Left lung (tissue), 10 donors: ENCODE data around the gene NASP. TPM values are rescaled to one million over a fixed set of nuclear protein-coding genes. Genes with fewer than 3 reads are reported as not detected.

Experiments used
- ATAC-seq: fragments of 200-7000 bp; cut with Tn5 transposase; one replicate; pipeline ENCODE4 v1.9.1; 2020; ENCODE audit warnings: moderate library complexity
- DNase-seq, 4 donors: peaks; one replicate each; pipeline ENCODE4 v3.0.0-alpha.2; 2013 to 2020
- H3K27ac ChIP-seq, 2 donors: fragments of 200-600 bp; sonication (generic) in 1 of 2; one replicate each; pipeline versions ENCODE4 v1.5.0 to v1.8.0; 2020 to 2021
- H3K27me3 ChIP-seq, 2 donors: fragments of 200-600 bp; sonication (generic) in 1 of 2; one replicate each; pipeline versions ENCODE4 v1.5.0 to v1.8.0; 2020 to 2021
- H3K36me3 ChIP-seq, 2 donors: fragments of 200-600 bp; sonication (generic) in 1 of 2; one replicate each; pipeline versions ENCODE4 v1.5.0 to v1.8.0; 2020 to 2021
- H3K4me1 ChIP-seq, 2 donors: fragments of 200-600 bp; one replicate each; pipeline ENCODE4 v1.8.0; 2021
- H3K4me3 ChIP-seq, 2 donors: fragments of 200-600 bp; sonication (generic) in 1 of 2; one replicate each; pipeline versions ENCODE4 v1.5.0 to v1.8.0; 2020 to 2021; ENCODE audit warnings: mild to moderate bottlenecking in 1 of 2
- H3K9me3 ChIP-seq, 2 donors: fragments of 200-600 bp; sonication (generic) in 1 of 2; one replicate each; pipeline versions ENCODE4 v1.5.0 to v1.8.0; 2020 to 2021
- intact Hi-C, 2 donors: fragments of 100-400 bp; cut with DNase I; formaldehyde crosslinking; loops; one replicate each; pipeline versions ENCODE4 v1.11.2 to v1.14.2; 2022
- polyA plus RNA-seq, 6 donors: library from polyadenylated mRNA; unstranded; fragments of 120-200 nt; gene quantifications; one replicate each; pipeline ENCODE4 v1.2.1, GENCODE V29; 2013; ENCODE audit not compliant: insufficient read length in 6 of 6
- total RNA-seq, 2 donors: library from RNA; stranded (reverse); fragmentation: NEBNext Ultra II Directional; extraction: Animal tissue kit (Norgen Biotek cat#: 25700); gene quantifications; one replicate each; pipeline ENCODE4 v1.2.1, GENCODE V29; 2021
- TF ChIP-seq, protein P1 (sequence below), 2 donors: fragments of 200-600 bp; sonication (generic) in 1 of 2; IDR thresholded peaks; one replicate each; pipeline versions ENCODE4 v1.5.0 to v1.8.0; 2021; ENCODE audit warnings: antibody characterized with exemption in 2 of 2
- donor health status: DM: no; HTN: yes; CAD: no.
- donor health status: DM: no; HTN: no; CAD: no.

The NASP gene
- total and polyA plus RNA-seq, 8 donors, result 57.6 to 407 (median 327) TPM

GRCh38 chr1:45573231-45573804, 10.5 kb upstream of the NASP start:
- TF ChIP-seq, protein P1, sequence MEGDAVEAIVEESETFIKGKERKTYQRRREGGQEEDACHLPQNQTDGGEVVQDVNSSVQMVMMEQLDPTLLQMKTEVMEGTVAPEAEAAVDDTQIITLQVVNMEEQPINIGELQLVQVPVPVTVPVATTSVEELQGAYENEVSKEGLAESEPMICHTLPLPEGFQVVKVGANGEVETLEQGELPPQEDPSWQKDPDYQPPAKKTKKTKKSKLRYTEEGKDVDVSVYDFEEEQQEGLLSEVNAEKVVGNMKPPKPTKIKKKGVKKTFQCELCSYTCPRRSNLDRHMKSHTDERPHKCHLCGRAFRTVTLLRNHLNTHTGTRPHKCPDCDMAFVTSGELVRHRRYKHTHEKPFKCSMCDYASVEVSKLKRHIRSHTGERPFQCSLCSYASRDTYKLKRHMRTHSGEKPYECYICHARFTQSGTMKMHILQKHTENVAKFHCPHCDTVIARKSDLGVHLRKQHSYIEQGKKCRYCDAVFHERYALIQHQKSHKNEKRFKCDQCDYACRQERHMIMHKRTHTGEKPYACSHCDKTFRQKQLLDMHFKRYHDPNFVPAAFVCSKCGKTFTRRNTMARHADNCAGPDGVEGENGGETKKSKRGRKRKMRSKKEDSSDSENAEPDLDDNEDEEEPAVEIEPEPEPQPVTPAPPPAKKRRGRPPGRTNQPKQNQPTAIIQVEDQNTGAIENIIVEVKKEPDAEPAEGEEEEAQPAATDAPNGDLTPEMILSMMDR (IDR thresholded peaks at IDR 0.05), result no peak
- DNase-seq (no peak), ATAC-seq (no peak)
- H3K4me1 ChIP-seq, result peaks cover 0 to 6% of the 10 kb centered on the region in 2 donors
- no peak overlapping the region for H3K27ac ChIP-seq
- no peaks in the 10 kb centered on the region for H3K27me3 ChIP-seq
- H3K9me3 ChIP-seq, result no peaks in the 10 kb centered on the region
- H3K36me3 ChIP-seq, result peaks cover 0 to 29% of the 10 kb centered on the region in 2 donors
- intact Hi-C loops, result loop anchor here in 1 of 2 donors (10.0 kb wide), 1 partner anchor 209 kb away; no protein-coding TSS in a partner anchor
- no peak overlapping the region for H3K4me3 ChIP-seq

DNA sequence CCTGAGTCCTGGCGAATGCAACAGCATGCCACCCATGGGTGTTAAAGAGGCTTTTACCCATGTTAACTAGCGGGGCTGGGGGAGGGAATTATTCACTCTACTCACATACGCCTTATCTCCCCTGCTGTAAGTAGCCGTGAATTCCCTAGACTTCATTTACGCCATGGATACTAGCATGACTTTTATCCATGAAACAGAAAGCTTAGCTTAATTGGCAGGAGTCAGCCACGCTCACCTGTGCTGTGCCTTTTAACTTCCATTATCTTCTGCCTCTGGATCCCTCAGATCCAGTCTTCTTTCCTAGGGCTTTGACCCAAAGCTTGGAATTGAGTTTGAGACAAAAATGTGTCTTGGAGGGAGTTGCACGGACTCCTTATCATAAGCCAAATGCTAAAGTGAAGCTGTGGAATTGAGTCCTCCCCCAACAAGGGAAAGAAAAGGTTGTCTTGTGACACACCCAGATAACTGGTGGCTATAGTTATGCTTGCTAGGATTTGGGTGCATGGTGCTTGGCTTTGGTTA, 9.7 kb upstream of the NASP start:
- H3K4me1 ChIP-seq, result peaks cover 0 to 6% of the 10 kb centered on the region in 2 donors
- no peak overlapping the region for H3K4me3 ChIP-seq
- no peak overlapping the region for H3K27ac ChIP-seq
- TF ChIP-seq, protein P1 (IDR thresholded peaks at IDR 0.05), result no peak
- ATAC-seq (no peak), DNase-seq (no peak)
- H3K27me3 ChIP-seq, result no peaks in the 10 kb centered on the region
- intact Hi-C loops, result loop anchor here in 1 of 2 donors (10.0 kb wide), 1 partner anchor 209 kb away; no protein-coding TSS in a partner anchor
- H3K36me3 ChIP-seq, result peaks cover 0 to 21% of the 10 kb centered on the region in 2 donors
- no peaks in the 10 kb centered on the region for H3K9me3 ChIP-seq

DNA sequence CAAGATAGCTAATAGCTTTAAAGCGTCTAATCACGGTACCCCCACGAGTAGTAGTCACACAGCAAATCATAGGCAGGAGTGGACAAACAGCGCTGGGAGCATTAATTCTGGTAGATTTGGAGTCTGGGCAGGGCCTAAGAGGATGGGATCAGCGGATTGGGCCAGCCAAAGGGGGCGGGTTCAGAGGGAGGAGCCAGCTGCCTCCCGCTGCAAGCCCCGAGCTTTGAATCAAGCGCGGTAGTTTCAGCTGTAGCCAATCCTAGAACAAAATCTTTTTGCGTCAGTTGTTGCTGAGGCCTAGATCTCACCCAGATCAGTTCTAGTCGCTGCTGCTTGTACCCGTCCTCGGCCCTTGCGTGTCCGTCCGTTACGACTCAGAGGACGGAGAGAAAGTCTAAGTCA, 576 bp upstream of the NASP start:
- H3K4me1 ChIP-seq, result peaks cover 9 to 39% of the 10 kb centered on the region in 2 donors
- H3K4me3 ChIP-seq, result peak overlapping the region; percentile 100
- peak; percentile 96 to 98 (median 97) for DNase-seq
- intact Hi-C loops, result no loop called here
- H3K27ac ChIP-seq, result peak overlapping the region; percentile 93
- H3K36me3 ChIP-seq, result no peaks in the 10 kb centered on the region
- ATAC-seq, result peak; percentile 88
- H3K9me3 ChIP-seq, result no peaks in the 10 kb centered on the region
- TF ChIP-seq, protein P1 (IDR thresholded peaks at IDR 0.05), result no peak
- no peaks in the 10 kb centered on the region for H3K27me3 ChIP-seq

DNA sequence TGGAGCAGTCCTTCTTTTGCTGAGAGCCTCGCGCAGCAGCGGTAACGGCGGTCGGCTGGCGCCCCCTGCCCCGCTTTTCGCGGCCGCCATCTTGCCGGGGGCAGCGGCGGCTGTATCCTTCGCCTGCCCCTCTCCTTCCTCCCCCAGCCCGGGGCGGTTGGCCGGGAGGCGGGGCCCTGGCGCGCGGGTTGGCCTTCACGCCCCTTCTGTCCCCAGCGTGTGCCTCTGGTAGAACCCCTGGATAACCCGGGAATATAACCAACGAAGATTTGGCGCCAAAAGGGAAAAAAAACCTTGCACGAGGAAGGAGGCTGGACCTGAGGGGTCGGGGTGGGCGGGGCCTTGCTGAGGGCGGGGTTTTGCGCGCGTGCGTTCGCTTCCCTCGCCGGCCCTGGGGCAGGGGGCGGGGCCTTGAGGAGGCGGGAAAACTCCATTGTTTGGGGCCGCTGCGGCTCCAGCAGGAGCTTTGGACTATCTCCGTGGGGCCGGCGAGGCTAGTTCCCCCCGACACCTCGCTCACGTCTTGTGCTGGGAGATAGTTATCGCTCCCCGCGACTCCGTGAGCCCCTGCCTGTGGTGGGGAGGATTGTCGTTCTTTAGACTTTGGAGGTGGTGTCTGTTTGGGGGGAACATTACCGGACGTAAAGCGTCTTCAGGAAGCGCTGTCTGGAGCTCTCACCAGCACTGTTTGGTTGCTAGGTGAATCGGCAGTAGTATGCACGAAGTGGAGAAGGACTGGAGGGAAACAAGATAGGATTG, 689 bp downstream of the NASP start:
- intact Hi-C loops, result no loop called here
- DNase-seq (peak; percentile 89 to 95 (median 92)), ATAC-seq (peak; percentile 86)
- Histone ChIP-seq H3K36me3 (no peaks in the 10 kb centered on the region), H3K4me3 (peak overlapping the region; percentile 100), H3K4me1 (peaks cover 9 to 39% of the 10 kb centered on the region in 2 donors), H3K27me3 (no peaks in the 10 kb centered on the region), H3K9me3 (no peaks in the 10 kb centered on the region), H3K27ac (peak overlapping the region; percentile 93)
- TF ChIP-seq, protein P1 (IDR thresholded peaks at IDR 0.05), result no peak

- TF ChIP-seq, protein P1 (IDR thresholded peaks at IDR 0.05), result no peak
- DNase-seq (no peak), ATAC-seq (no peak)
- Histone ChIP-seq H3K9me3 (no peaks in the 10 kb centered on the region), H3K36me3 (no peaks in the 10 kb centered on the region), H3K4me3 (peak overlapping the region; percentile 100), H3K27me3 (no peaks in the 10 kb centered on the region), H3K27ac (peak overlapping the region; percentile 93), H3K4me1 (peaks cover 12 to 39% of the 10 kb centered on the region in 2 donors)
- intact Hi-C loops, result no loop called here
These were observed 1.2 kb downstream of the NASP start for GRCh38 chr1:45585110-45585426.
